Measurements from ENCODE around the gene KPNA3. TPM values are rescaled to one million over a fixed set of nuclear protein-coding genes. Genes with fewer than 3 reads are reported as not detected.

Gene KPNA3
- total and polyA plus RNA-seq, 2 donors (not counting 3 experiments of a cell fraction or from before 2014, with no cell fraction given): 19.6 to 60.4 TPM

- no TSS peak for BruUV-seq (replicated peaks)
Observed at GRCh38 chr13:49670828-49671227, 121.7 kb downstream of the KPNA3 start.

GRCh38 chr13:49669735-49670309, 122.7 kb downstream of the KPNA3 start:
- dilution Hi-C loops (cut with MboI; ENCODE audit: extremely low pct_ligation_motif_present, low sequenced_read_pairs) (no loop called here), intact Hi-C loops (cut with micrococcal nuclease) (loop anchor here (1.0 to 10.0 kb wide), 7 partner anchors 123 to 1402 kb away; partner anchors contain the start of genes KPNA3 and SPRYD7)
- Histone ChIP-seq H3K79me2 (ENCODE audit: control insufficient read depth, insufficient read depth, low read length) (peaks cover 13% of the 10 kb centered on the region), H3K27ac (ENCODE audit: insufficient read depth, low read depth, low read length) (no peak overlapping the region), H3K4me3 (replicated peaks in 1 of 3; ENCODE audit: insufficient read depth in 1 of 3, low read depth in 1 of 3, low read length in 3 of 3) (no peak overlapping the region), H3K27me3 (ENCODE audit: control insufficient read depth in 2 of 2, insufficient read depth in 2 of 2, low read length in 2 of 2) (no peaks in the 10 kb centered on the region), H4K20me1 (replicated peaks; ENCODE audit: control insufficient read depth, extremely low read depth, insufficient read depth, low read length) (no peaks in the 10 kb centered on the region), H3K9me3 (replicated peaks; ENCODE audit: control insufficient read depth, insufficient read depth, low read length) (no peaks in the 10 kb centered on the region), H3K9me1 (replicated peaks; ENCODE audit: control insufficient read depth, extremely low read depth, insufficient read depth, low read length) (no peaks in the 10 kb centered on the region), H3K9ac (replicated peaks; ENCODE audit: extremely low read depth, insufficient read depth, low read length) (no peak overlapping the region), H3K4me1 (ENCODE audit: control insufficient read depth, extremely low read depth, insufficient read depth, low read length) (peaks cover 11% of the 10 kb centered on the region), H3K4me2 (ENCODE audit: insufficient read depth, low read length) (peak overlapping the region; percentile 24), H3K36me3 (ENCODE audit: control insufficient read depth in 2 of 2, extremely low read depth in 1 of 2, insufficient read depth in 2 of 2, low read length in 2 of 2) (peaks cover 0 to 10% of the 10 kb centered on the region in 2 experiments), H2AFZ (ENCODE audit: low read depth, low read length) (no peak overlapping the region)
- BruUV-seq (replicated peaks): no TSS peak
- peak; percentile 44 for TF ChIP-seq MAX (IDR thresholded peaks at IDR 0.05; ENCODE audit: insufficient read depth, insufficient read length)
- TF ChIP-seq GATA2 (IDR thresholded peaks at IDR 0.05; ENCODE audit: insufficient read depth, insufficient read length, low read depth, low read length): no peak
- TF ChIP-seq MYC (IDR thresholded peaks at IDR 0.05; ENCODE audit: low read depth, low read length): peak; percentile 20
- TF ChIP-seq CTCF (IDR thresholded peaks at IDR 0.05; ENCODE audit: extremely low read depth in 1 of 2, insufficient read depth in 1 of 2, low read depth in 1 of 2, low read length in 2 of 2): peak; percentile 60 to 75
- no peak for TF ChIP-seq FOS (IDR thresholded peaks at IDR 0.05; ENCODE audit: borderline replicate concordance, insufficient read depth, low read length)
- POLR2A ChIA-PET: no interaction called here
- CTCF ChIA-PET: interaction anchor here (0.7 to 2.5 kb wide), 19 partner anchors 9 to 1242 kb away, joined by 3 to 8 read pairs (median 3); partner anchors contain the start of genes EBPL and SPRYD7
- peak; percentile 84 for FAIRE-seq
- DNase-seq (ENCODE audit: low read depth, low spot score): peak; percentile 86

More at GRCh38 chr13:49670828-49671227, 121.7 kb downstream of the KPNA3 start:
- TF ChIP-seq FOS (IDR thresholded peaks at IDR 0.05; ENCODE audit: borderline replicate concordance, insufficient read depth, low read length): no peak
- no peak for TF ChIP-seq JUN (IDR thresholded peaks at IDR 0.05; ENCODE audit: borderline replicate concordance, insufficient read depth, insufficient read length, low read depth)
- H3K4me1 ChIP-seq (ENCODE audit: control insufficient read depth, extremely low read depth, insufficient read depth, low read length): peaks cover 11% of the 10 kb centered on the region
- DNase-seq (ENCODE audit: low read depth, low spot score) (no peak), FAIRE-seq (peak; percentile 42)
- intact Hi-C loops (cut with micrococcal nuclease): no loop called here
- dilution Hi-C loops (cut with MboI; ENCODE audit: extremely low pct_ligation_motif_present, low sequenced_read_pairs): no loop called here
- H3K27ac ChIP-seq (ENCODE audit: insufficient read depth, low read depth, low read length): no peak overlapping the region
- H3K4me2 ChIP-seq (ENCODE audit: insufficient read depth, low read length): peak overlapping the region; percentile 24
- no peak overlapping the region for H2AFZ ChIP-seq (ENCODE audit: low read depth, low read length)
- no peaks in the 10 kb centered on the region for H3K27me3 ChIP-seq (ENCODE audit: control insufficient read depth in 2 of 2, insufficient read depth in 2 of 2, low read length in 2 of 2)
- POLR2A ChIA-PET: no interaction called here
- peaks cover 21% of the 10 kb centered on the region for H3K79me2 ChIP-seq (ENCODE audit: control insufficient read depth, insufficient read depth, low read length)
- no peaks in the 10 kb centered on the region for H3K9me3 ChIP-seq (replicated peaks; ENCODE audit: control insufficient read depth, insufficient read depth, low read length)
- CTCF ChIA-PET: interaction anchor here (0.5 to 2.5 kb wide), 15 partner anchors 8 to 1241 kb away, joined by 3 to 8 read pairs (median 3); partner anchors contain the start of genes EBPL and SPRYD7
- no peak overlapping the region for H3K4me3 ChIP-seq (replicated peaks in 1 of 3; ENCODE audit: insufficient read depth in 1 of 3, low read depth in 1 of 3, low read length in 3 of 3)
- peaks cover 0 to 8% of the 10 kb centered on the region in 2 experiments for H3K36me3 ChIP-seq (ENCODE audit: control insufficient read depth in 2 of 2, extremely low read depth in 1 of 2, insufficient read depth in 2 of 2, low read length in 2 of 2)
- H3K9ac ChIP-seq (replicated peaks; ENCODE audit: extremely low read depth, insufficient read depth, low read length): no peak overlapping the region
- no peaks in the 10 kb centered on the region for H3K9me1 ChIP-seq (replicated peaks; ENCODE audit: control insufficient read depth, extremely low read depth, insufficient read depth, low read length)
- no peaks in the 10 kb centered on the region for H4K20me1 ChIP-seq (replicated peaks; ENCODE audit: control insufficient read depth, extremely low read depth, insufficient read depth, low read length)
